Activated naive CD8-positive, alpha-beta T cell treated with anti-CD3 and anti-CD28 coated beads, Interleukin-2, amount 50 U/mL, for 24 hours (primary cell): ENCODE measurements around the gene GARIN5A.

Source experiments
- ATAC-seq: fragments of 150-1000 bp; cut with Tn5 transposase; one replicate; pipeline ENCODE4 v1.10.0; 2021
- DNase-seq: peaks from one replicate; pipeline ENCODE4 v3.0.0; 2021
- H3K27ac Mint-ChIP-seq: one replicate; pipeline ENCODE4 v1.8.0; 2021; ENCODE audit warnings: mild to moderate bottlenecking, mixed read lengths
- H3K27me3 Mint-ChIP-seq: one replicate; pipeline ENCODE4 v1.8.0; 2021; ENCODE audit warnings: mixed read lengths
- H3K36me3 Mint-ChIP-seq: one replicate; pipeline ENCODE4 v1.8.0; 2021; ENCODE audit warnings: low read depth, mixed read lengths
- H3K4me1 Mint-ChIP-seq: one replicate; pipeline ENCODE4 v1.8.0; 2021; ENCODE audit warnings: mixed read lengths
- H3K4me3 Mint-ChIP-seq: one replicate; pipeline ENCODE4 v1.8.0; 2021; ENCODE audit warnings: mild to moderate bottlenecking, moderate library complexity, mixed read lengths
- H3K9me3 Mint-ChIP-seq: one replicate; pipeline ENCODE4 v1.8.0; 2021; ENCODE audit warnings: mixed read lengths

Gene GARIN5A

GRCh38 chr19:50512112-50512998 lies 35.7 kb upstream of the GARIN5A start:
- Mint-ChIP-seq H3K9me3 (no peaks in the 10 kb centered on the region), H3K27ac (no peak overlapping the region), H3K27me3 (peaks cover 11% of the 10 kb centered on the region), H3K4me1 (peaks cover 16% of the 10 kb centered on the region), H3K36me3 (peaks cover 2% of the 10 kb centered on the region), H3K4me3 (peak overlapping the region; percentile 92)
- DNase-seq (no peak), ATAC-seq (no peak)

GRCh38 chr19:50511069-50511822 lies 34.6 kb upstream of the GARIN5A start, which contains the start of gene JOSD2:
Gene JOSD2 (minus strand): TSS chr19:50511191. CDS start chr19:50510431, 760 bp downstream.
- DNase-seq: peak; percentile 96
- ATAC-seq: peak; percentile 92
- Mint-ChIP-seq H3K4me3 (peak within 1 kb of the TSS; percentile 92), H3K9me3 (no peaks in the 10 kb centered on the region), H3K4me1 (peaks cover 16% of the 10 kb centered on the region), H3K36me3 (peaks cover 2% of the 10 kb centered on the region), H3K27ac (peak within 1 kb of the TSS; percentile 87), H3K27me3 (peaks cover 11% of the 10 kb centered on the region)

DNA sequence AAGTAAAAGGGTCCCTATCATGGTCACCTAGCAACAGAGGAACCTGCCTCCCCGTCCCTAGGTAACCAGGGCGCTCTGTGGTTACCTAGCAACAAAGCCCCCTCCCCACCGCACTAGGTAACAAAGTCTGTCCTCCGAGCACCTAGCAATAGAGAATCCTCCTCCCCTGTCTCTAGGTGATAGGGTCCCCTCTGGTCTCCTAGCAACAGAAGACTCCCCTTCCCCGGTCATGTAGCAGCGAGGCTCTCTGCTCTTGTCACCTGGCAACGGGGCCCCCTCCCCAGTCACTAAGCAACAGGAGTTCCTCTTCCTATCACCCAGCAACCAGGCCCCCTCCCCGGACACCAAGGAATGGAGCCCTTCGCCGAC lies 34.0 kb upstream of the GARIN5A start:
- Mint-ChIP-seq H3K4me3 (peak overlapping the region; percentile 92), H3K9me3 (no peaks in the 10 kb centered on the region), H3K36me3 (peaks cover 2% of the 10 kb centered on the region), H3K27ac (peak overlapping the region; percentile 87), H3K27me3 (peaks cover 10% of the 10 kb centered on the region), H3K4me1 (peaks cover 16% of the 10 kb centered on the region)
- ATAC-seq: no peak
- no peak for DNase-seq

DNA sequence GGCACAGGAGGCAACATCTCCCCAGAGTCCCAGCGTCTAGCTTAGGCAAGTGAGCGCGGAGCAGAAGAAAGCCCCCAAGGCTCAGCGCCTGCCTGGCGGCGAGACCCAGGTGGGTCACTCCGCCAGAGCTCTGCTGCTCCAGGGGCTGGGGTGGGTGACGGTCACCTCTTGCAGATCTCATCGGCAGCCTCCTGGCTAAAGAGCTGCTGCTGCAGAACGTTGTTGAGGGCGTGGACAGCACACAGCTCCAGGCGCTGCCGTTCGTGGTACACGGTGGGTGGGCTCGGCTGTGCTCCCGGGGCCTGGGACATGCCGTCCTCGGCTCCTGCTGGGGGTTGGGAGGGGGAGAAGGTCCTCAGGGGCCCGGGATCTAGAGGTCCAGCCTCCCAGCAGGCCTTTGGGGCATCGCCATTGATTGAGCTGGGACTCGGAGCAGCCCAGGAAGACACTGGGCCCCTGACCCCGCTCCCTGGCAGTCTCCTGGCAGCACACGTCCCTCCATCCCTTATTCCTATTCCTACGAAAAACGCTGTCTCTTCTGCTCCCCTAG lies 33.5 kb upstream of the GARIN5A start:
- peaks cover 4% of the 10 kb centered on the region for H3K36me3 Mint-ChIP-seq
- DNase-seq (no peak), ATAC-seq (no peak)
- H3K4me3 Mint-ChIP-seq: peak overlapping the region; percentile 92
- no peaks in the 10 kb centered on the region for H3K9me3 Mint-ChIP-seq
- H3K4me1 Mint-ChIP-seq: peaks cover 16% of the 10 kb centered on the region
- peaks cover 8% of the 10 kb centered on the region for H3K27me3 Mint-ChIP-seq
- H3K27ac Mint-ChIP-seq: peak overlapping the region; percentile 87

DNA sequence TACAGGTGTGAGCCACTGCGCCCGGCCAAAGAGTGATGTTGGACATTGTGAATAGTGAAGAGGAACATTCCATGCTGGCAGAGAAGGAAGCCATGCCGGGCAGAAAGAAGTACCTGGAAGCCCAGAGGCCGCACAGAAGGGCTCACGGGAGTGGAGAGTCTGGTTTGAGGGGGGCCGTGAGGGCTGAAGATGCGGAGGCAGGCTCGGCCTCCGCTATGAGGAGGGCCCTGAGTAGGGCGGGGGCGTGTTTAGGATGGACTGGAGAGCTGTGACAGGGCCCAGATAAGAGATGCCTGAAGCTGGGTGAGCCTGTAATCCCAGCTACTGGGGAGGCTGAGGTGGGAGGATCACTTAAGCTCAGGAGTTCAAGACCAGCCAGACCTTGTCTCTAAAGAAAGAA lies 32.7 kb upstream of the GARIN5A start:
- Mint-ChIP-seq H3K27me3 (peaks cover 8% of the 10 kb centered on the region), H3K9me3 (no peaks in the 10 kb centered on the region), H3K4me1 (peaks cover 16% of the 10 kb centered on the region), H3K4me3 (peak overlapping the region; percentile 92), H3K36me3 (peaks cover 4% of the 10 kb centered on the region), H3K27ac (no peak overlapping the region)
- ATAC-seq (no peak), DNase-seq (no peak)

GRCh38 chr19:50508843-50509190 lies 32.2 kb upstream of the GARIN5A start:
- peaks cover 4% of the 10 kb centered on the region for H3K27me3 Mint-ChIP-seq
- DNase-seq (no peak), ATAC-seq (no peak)
- peaks cover 15% of the 10 kb centered on the region for H3K4me1 Mint-ChIP-seq
- no peak overlapping the region for H3K4me3 Mint-ChIP-seq
- peaks cover 4% of the 10 kb centered on the region for H3K36me3 Mint-ChIP-seq
- H3K27ac Mint-ChIP-seq: peak overlapping the region; percentile 59
- no peaks in the 10 kb centered on the region for H3K9me3 Mint-ChIP-seq

GRCh38 chr19:50507376-50507775 lies 30.7 kb upstream of the GARIN5A start:
- no peak overlapping the region for H3K27ac Mint-ChIP-seq
- ATAC-seq: no peak

GRCh38 chr19:50506700-50507099 lies 30.1 kb upstream of the GARIN5A start:
- DNase-seq: no peak
- H3K4me1 Mint-ChIP-seq: peaks cover 13% of the 10 kb centered on the region
- no peaks in the 10 kb centered on the region for H3K27me3 Mint-ChIP-seq
- peaks cover 4% of the 10 kb centered on the region for H3K36me3 Mint-ChIP-seq
- H3K4me3 Mint-ChIP-seq: no peak overlapping the region
- H3K27ac Mint-ChIP-seq: no peak overlapping the region
- no peak for ATAC-seq
- H3K9me3 Mint-ChIP-seq: no peaks in the 10 kb centered on the region

More at GRCh38 chr19:50507376-50507775, 30.7 kb upstream of the GARIN5A start:
- Mint-ChIP-seq H3K27me3 (no peaks in the 10 kb centered on the region), H3K9me3 (no peaks in the 10 kb centered on the region), H3K36me3 (peaks cover 4% of the 10 kb centered on the region), H3K4me1 (peaks cover 15% of the 10 kb centered on the region), H3K4me3 (no peak overlapping the region)
- no peak for DNase-seq

- H3K36me3 Mint-ChIP-seq: peaks cover 4% of the 10 kb centered on the region
- H3K27ac Mint-ChIP-seq: no peak overlapping the region
- no peak overlapping the region for H3K4me3 Mint-ChIP-seq
- ATAC-seq (no peak), DNase-seq (no peak)
- H3K9me3 Mint-ChIP-seq: no peaks in the 10 kb centered on the region
- H3K4me1 Mint-ChIP-seq: peaks cover 9% of the 10 kb centered on the region
- H3K27me3 Mint-ChIP-seq: no peaks in the 10 kb centered on the region
These were observed 29.4 kb upstream of the GARIN5A start for GRCh38 chr19:50505856-50506611.

DNA sequence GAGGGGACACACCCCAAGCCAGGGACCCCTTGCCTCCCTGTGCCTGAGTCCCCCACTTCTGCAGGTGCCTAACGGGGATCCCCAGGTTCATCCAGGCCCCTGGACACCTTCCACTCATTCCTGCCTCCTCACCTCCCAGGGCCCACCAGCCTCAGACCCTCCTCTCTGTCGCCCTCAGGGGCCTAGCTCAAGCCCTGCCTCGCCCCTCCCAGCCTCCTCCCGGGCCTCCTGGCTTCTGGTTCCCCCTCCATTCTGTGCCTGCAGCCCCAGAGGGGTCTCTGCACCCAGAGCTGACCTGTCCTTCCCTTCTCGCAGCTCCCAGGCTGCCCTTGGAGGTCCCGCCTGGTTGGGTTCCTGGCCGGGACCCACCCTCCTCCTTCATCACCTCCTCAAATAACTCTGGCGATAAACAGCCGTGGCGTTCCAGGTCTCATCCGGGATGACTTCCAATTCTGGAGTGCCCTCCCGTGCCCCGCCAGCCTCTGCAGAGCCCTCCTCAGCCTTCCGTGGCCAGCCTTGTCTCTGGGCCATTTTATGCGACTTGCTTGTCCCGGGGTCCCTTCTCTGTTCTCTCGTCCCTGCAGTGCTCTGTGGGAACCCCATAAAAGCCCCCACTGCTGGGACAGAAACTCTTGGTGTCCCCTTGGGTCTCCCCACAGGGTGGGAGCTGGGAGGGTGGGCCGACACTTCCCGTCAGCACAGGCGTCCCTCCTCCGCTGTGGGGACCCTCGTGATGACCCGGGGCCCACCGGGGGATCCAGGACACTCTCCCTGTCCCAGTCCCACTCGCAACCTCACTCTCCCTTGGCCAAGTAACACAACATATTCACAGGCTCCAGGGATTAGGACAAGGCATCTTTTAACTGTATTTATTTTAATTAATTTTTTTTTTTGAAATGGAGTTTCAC lies 25.2 kb upstream of the GARIN5A start:
- Mint-ChIP-seq H3K27me3 (no peaks in the 10 kb centered on the region), H3K27ac (no peak overlapping the region), H3K36me3 (peaks cover 3% of the 10 kb centered on the region), H3K4me3 (no peak overlapping the region), H3K9me3 (no peaks in the 10 kb centered on the region), H3K4me1 (no peaks in the 10 kb centered on the region)
- ATAC-seq: peak; percentile 25
- no peak for DNase-seq

GRCh38 chr19:50501186-50501567 lies 24.5 kb upstream of the GARIN5A start:
- ATAC-seq (no peak), DNase-seq (no peak)
- Mint-ChIP-seq H3K4me3 (no peak overlapping the region), H3K27me3 (no peaks in the 10 kb centered on the region), H3K27ac (no peak overlapping the region), H3K4me1 (no peaks in the 10 kb centered on the region), H3K36me3 (peaks cover 3% of the 10 kb centered on the region), H3K9me3 (no peaks in the 10 kb centered on the region)

DNA sequence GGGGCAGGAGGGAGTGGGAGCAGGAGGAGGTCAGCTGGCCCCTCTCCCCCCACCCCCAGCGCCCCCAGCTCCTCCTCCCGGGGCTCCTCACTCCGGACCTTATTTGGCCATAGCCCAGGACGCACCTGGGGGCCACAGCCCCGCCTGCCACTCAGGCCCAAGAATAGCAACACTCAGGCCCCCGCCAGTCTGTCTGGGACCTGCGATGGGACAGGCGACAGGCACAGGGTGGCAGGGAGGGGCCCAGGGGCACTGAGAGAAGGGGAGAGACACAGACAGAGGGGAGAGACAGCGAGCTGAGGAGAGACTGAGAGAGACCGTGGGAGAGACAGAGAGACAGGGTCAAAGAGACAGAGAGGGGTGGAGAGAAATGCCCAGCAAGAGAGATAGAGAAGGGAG lies 24.1 kb upstream of the GARIN5A start:
- Mint-ChIP-seq H3K27ac (no peak overlapping the region), H3K4me3 (no peak overlapping the region), H3K36me3 (peaks cover 3% of the 10 kb centered on the region), H3K4me1 (no peaks in the 10 kb centered on the region), H3K27me3 (no peaks in the 10 kb centered on the region), H3K9me3 (no peaks in the 10 kb centered on the region)
- DNase-seq: no peak
- no peak for ATAC-seq

DNA sequence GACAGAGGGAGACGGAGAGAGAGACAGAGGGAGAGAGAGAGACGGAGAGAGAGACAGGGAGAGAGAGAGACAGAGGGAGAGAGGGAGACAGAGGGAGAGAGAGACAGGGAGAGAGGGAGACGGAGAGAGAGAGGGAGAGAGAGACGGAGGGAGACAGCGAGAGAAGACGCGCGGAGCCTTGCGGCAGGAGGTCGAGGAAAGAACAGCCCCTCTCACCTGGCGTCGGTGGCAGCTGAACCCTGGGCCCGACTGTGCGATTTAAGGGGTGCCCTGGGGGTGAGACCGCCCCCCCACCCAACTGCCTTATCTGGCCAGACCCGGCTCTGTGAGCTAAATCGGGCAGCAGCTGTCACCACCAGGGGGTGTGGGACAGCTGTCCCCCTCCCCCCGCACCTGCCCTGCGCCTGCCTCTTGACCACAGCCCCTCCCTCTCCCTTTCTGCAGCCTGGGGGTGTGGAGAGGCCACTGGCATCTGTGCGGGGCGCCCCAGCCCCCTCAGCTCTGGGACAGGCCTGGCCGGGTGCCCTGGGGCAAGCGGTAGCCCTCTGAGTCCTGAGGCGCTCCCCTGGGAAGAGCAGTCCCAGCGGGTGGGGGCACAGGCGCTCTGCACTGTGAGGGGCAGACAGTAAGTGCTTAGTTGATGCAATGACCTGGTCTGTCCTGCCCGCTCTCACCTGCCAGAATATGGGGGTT lies 23.6 kb upstream of the GARIN5A start:
- no peaks in the 10 kb centered on the region for H3K36me3 Mint-ChIP-seq
- H3K4me3 Mint-ChIP-seq: no peak overlapping the region
- ATAC-seq (peak; percentile 44), DNase-seq (no peak)
- no peaks in the 10 kb centered on the region for H3K4me1 Mint-ChIP-seq
- no peaks in the 10 kb centered on the region for H3K9me3 Mint-ChIP-seq
- H3K27ac Mint-ChIP-seq: no peak overlapping the region
- H3K27me3 Mint-ChIP-seq: no peaks in the 10 kb centered on the region
